ENCODE results near the gene CD164.
A peak's percentile ranks its signal among the peaks of the same experiment; 100 is the strongest.
"Not testable (repeated sequence)": the region's sequence is repeated elsewhere in the genome, so short reads cannot be mapped to it uniquely, and the experiment has no call there.

Gene CD164

GRCh38 chr6:109374326-109374892 is 7.9 kb downstream of the CD164 start:
- DNase-seq (ENCODE audit: low spot score): no peak

- DNase-seq (ENCODE audit: low spot score): peak; percentile 91
Observed at GRCh38 chr6:109373762-109374161, 8.5 kb downstream of the CD164 start.

- no peak for DNase-seq (ENCODE audit: low spot score)
Observed at GRCh38 chr6:109373331-109373730, 8.9 kb downstream of the CD164 start.

DNA sequence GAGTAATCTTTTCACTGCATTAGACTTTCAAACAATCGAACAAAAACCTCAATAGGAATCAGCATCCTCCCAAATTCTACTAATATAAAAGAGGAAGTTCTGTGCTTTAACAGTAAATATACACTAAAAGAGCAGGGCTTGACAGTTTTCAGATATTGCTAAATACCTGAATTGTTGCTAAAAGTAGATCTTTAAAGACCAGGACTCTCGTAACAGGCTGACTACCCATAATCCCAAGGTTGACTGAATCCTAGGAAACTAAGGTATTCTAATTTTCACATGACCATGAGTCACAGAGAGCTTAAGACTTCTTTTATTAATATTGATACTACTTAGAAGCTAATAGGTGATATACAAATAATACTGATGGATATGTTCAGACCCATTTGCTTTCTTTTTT is 10.1 kb downstream of the CD164 start:
- DNase-seq (ENCODE audit: low spot score): no peak

DNA sequence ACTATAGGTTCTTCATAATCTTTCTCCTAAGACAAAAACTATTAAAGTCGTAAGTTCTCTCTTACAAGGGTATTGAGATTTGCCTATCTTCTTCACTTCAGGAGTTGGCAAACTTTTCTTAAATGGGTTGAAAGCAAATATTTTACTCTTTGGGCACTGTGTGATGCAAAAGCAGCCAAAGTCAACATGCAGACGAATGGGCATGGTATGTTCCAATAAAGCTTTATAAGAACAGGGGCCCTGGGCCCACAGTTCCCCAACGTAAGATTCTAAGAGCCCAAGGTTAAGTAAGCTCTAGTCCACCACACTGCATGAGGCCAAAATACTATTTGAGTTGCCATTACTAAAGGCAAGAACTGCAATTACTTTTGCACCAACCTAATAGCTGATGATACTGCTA is 11.5 kb downstream of the CD164 start:
- no peak for DNase-seq (ENCODE audit: low spot score)

- no peak for DNase-seq (ENCODE audit: low spot score)
Observed at GRCh38 chr6:109370336-109370735, 11.9 kb downstream of the CD164 start.

DNA sequence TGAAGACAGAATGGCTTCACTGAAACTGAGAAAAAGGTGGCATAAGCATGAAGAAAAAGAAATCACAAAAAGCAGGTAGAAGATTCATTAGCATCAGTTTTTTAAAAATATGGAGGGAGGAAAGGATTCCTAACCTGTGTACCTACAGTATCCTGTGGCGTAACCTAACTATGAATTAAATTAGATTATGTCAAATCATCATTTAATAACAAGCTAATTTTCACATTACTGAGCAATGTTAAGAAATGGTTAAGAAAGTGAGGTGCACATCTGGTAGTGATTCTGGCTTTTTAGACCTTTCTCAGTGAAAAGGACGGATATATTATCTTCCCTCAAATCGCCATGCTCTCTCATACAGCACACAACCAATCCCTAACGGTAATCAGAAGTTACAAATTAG is 12.5 kb downstream of the CD164 start:
- DNase-seq (ENCODE audit: low spot score): no peak

DNA sequence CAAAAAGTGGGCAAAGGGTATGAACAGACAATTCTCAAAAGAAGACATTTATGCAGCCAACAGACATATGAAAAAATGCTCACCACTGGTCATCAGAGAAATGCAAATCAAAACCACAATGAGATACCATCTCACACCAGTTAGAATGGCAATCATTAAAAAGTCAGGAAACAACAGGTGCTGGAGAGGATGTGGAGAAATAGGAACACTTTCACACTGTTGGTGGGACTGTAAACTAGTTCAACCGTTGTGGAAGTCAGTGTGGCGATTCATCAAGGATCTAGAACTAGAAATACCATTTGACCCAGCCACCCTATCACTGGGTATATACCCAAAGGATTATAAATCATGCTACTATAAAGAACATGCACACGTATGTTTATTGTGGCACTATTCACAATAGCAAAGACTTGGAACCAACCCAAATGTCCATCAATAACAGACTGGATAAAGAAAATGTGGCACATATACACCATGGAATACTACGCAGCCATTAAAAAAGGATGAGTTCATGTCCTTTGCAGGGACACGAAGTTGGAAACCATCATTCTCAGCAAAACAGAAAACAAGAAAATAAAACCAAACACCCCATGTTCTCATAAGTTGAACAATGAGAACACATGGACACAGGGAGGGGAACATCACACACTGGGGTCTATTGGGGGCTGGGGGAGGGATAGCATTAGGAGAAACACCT is 17.7 kb downstream of the CD164 start:
- not testable (repeated sequence) for DNase-seq (ENCODE audit: low spot score)

DNA sequence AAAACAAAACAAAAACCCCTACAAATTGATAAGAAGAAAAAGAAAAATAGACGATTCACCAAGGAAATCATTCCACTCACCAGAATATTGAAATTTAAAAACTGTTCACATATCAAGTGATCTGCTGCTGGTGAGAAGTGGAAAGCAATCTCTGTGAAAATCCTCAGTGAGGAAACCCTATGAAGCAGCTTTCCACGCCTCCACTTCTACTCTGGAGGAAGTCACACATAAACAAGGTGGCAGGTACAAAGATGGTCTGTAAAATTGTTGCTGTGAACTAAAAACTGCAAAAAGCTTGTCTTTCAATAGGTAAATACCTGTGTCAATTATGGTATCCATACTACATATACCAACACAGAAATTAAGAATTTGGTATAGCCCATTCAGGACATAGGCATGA is 18.5 kb downstream of the CD164 start:
- DNase-seq (ENCODE audit: low spot score): no peak

- no peak for DNase-seq (ENCODE audit: low spot score)
Observed at GRCh38 chr6:109362102-109362884, 20.0 kb downstream of the CD164 start.

- DNase-seq (ENCODE audit: low spot score): no peak
Observed at GRCh38 chr6:109360791-109361190, 21.5 kb downstream of the CD164 start.

GRCh38 chr6:109360281-109360680 is 22.0 kb downstream of the CD164 start:
- no peak for DNase-seq (ENCODE audit: low spot score)

- DNase-seq (ENCODE audit: low spot score): no peak
Observed at GRCh38 chr6:109359248-109359647, 23.0 kb downstream of the CD164 start.

DNA sequence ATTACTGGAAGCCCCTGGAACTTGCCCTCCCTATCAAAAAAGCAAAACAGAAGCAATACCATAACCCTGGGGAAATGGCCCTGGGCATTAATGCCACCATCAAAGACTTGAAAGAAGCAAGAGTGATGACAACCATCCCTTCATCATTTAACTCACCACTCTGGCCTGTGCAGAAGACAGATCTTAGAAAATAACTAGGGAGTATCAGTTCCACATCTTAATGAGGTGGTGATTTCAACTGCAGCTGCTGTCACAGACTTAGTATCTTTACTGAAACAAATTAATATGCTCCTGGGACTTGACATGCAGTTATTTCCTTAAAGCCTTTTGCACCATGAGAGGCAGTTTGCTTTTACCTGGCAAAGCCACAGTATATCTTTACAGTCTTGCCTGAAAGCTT is 24.1 kb downstream of the CD164 start:
- DNase-seq (ENCODE audit: low spot score): no peak

- no peak for DNase-seq (ENCODE audit: low spot score)
Observed at GRCh38 chr6:109356237-109356636, 26.0 kb downstream of the CD164 start.

DNA sequence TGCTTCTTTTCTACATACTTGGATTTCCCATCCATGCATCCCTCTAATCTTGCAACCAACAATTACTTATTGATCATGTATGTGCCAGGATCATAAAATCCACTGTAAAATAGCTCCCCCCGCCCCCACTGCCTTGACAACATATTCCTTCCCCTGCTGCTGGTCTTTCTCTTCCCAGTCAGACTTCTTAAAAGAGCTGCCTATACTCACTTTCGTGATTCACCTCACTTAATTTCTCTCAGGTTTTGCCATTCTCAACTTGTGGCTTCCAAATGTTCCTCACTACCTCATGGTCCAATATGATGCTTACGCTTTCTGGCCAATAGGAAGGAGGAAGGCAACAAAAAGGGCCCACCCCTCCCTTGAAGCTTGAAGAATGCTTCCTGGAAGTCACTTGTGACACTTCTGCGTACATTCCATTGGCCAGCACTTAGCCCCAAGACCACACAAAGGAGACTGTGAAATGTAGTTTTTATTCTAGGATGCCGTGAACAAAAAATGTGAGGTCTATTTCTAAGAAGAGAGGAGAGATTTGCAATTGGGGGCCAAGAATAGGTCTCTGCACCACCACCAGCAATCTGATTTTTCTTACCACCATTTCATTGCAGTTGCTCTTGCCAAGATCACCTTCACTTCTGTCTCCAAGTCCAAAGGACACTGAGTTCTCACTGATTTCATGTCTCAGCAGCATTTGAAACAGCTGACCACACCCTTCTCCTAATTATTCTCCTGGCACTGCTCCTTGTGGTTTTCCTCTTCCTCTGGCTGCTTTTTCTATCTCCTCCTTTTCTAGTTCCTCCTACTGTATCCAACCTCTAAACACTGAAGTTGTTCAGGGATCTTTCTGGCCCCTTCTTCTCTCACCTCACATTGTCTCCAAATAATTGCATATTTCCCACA is 30.8 kb downstream of the CD164 start:
- DNase-seq (ENCODE audit: low spot score): no peak

GRCh38 chr6:109349419-109349987 is 32.8 kb downstream of the CD164 start:
- DNase-seq (ENCODE audit: low spot score): no peak

GRCh38 chr6:109348226-109348625 is 34.0 kb downstream of the CD164 start:
- no peak for DNase-seq (ENCODE audit: low spot score)

GRCh38 chr6:109347779-109348178 is 34.5 kb downstream of the CD164 start:
- DNase-seq (ENCODE audit: low spot score): no peak

DNA sequence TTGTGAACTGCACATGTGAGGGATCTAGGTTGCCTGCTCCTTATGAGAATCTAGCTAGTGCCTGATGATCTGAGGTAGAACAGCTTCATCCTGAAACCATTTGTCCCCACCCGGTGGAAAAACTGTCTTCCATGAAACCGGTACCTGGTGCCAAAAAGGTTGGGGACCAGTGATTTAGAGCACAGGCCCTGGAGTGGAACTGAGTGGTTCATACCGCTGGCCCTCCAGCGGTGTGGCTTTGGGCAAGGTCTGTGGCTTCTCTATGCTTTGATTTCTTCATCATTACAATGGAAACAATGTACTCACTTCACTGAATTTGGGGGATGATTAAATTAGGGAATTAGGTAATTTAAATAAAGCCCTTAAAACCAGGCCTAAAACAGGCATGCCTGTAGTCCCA is 36.3 kb downstream of the CD164 start:
- no peak for DNase-seq (ENCODE audit: low spot score)

GRCh38 chr6:109344226-109344625 is 38.0 kb downstream of the CD164 start:
- no peak for DNase-seq (ENCODE audit: low spot score)

DNA sequence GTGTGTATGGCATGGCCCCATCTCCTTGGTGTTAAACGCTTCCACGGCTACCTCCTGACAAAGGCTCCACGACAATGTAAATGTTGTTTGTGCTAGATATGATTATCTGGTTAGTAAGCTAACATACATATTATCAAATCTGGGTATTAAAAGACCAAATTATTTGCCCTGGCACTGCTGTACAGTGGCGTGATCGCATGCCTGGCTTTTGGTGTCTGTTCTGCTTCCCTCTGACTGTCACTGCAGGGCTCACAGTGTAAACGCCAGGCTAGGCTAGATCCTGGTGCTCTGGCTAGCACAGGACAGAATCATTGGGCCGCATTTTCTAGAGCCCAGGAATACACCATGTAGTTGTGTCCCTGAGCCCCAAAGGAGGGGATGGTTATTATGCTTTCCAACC is 38.7 kb downstream of the CD164 start:
- DNase-seq (ENCODE audit: low spot score): no peak

Data from activated CD4-positive, alpha-beta T cell treated with anti-CD3 and anti-CD28 coated beads, Interleukin-2, Interleukin-4, amounts not matched to agents 100 ng/mL and 50 ng/mL, durations not matched to agents 16 hours and 8 hours (primary cell).